ENCODE data around the gene RNF166. TPM values are rescaled to one million over a fixed set of nuclear protein-coding genes. Genes with fewer than 3 reads are reported as not detected.

Gene RNF166
- total RNA-seq, 1 donor from 2014 or later = 50.6 TPM

- H3K9me3 ChIP-seq = no peaks in the 10 kb centered on the region
- DNase-seq = no peak
- TF ChIP-seq CTCF (IDR thresholded peaks at IDR 0.05) = no peak
- H3K4me3 ChIP-seq = no peak overlapping the region
- H3K27ac ChIP-seq = no peak overlapping the region
- intact Hi-C loops (cut with DNase I) = no loop called here
- no peaks in the 10 kb centered on the region for H3K27me3 ChIP-seq
- no peaks in the 10 kb centered on the region for H3K36me3 ChIP-seq
- peaks cover 27% of the 10 kb centered on the region for H3K4me1 ChIP-seq
- no peak for ATAC-seq
Observed at GRCh38 chr16:88746506-88746905, 40.3 kb upstream of the RNF166 start.

- peaks cover 27% of the 10 kb centered on the region for H3K4me1 ChIP-seq
- H3K4me3 ChIP-seq = no peak overlapping the region
- peaks cover 10% of the 10 kb centered on the region for H3K36me3 ChIP-seq
- no peak for ATAC-seq
- H3K9me3 ChIP-seq = no peaks in the 10 kb centered on the region
- peak overlapping the region; percentile 30 for H3K27ac ChIP-seq
- DNase-seq = no peak
- intact Hi-C loops (cut with DNase I) = loop anchor here (5.0 kb wide), 1 partner anchor 42 kb away; the partner anchor contains the start of gene PIEZO1
- TF ChIP-seq CTCF (IDR thresholded peaks at IDR 0.05) = no peak
- H3K27me3 ChIP-seq = no peaks in the 10 kb centered on the region
Observed at GRCh38 chr16:88744577-88745521, 38.6 kb upstream of the RNF166 start.

GRCh38 chr16:88743693-88744576, 37.7 kb upstream of the RNF166 start:
- Histone ChIP-seq H3K9me3 (no peaks in the 10 kb centered on the region), H3K27me3 (no peaks in the 10 kb centered on the region), H3K36me3 (peaks cover 10% of the 10 kb centered on the region), H3K4me1 (peaks cover 27% of the 10 kb centered on the region), H3K4me3 (no peak overlapping the region), H3K27ac (peak overlapping the region; percentile 11)
- DNase-seq (peak; percentile 93), ATAC-seq (peak; percentile 87)
- peak; percentile 93 for TF ChIP-seq CTCF (IDR thresholded peaks at IDR 0.05)
- intact Hi-C loops (cut with DNase I) = loop anchor here (5.0 kb wide), 1 partner anchor 43 kb away; the partner anchor contains the start of gene PIEZO1

GRCh38 chr16:88742896-88743605, 36.8 kb upstream of the RNF166 start:
- no peaks in the 10 kb centered on the region for H3K27me3 ChIP-seq
- no peak for TF ChIP-seq CTCF (IDR thresholded peaks at IDR 0.05)
- intact Hi-C loops (cut with DNase I) = loop anchor here (5.0 kb wide), 1 partner anchor 44 kb away; the partner anchor contains the start of gene PIEZO1
- peaks cover 12% of the 10 kb centered on the region for H3K36me3 ChIP-seq
- H3K27ac ChIP-seq = no peak overlapping the region
- no peaks in the 10 kb centered on the region for H3K9me3 ChIP-seq
- DNase-seq (no peak), ATAC-seq (no peak)
- H3K4me1 ChIP-seq = peaks cover 27% of the 10 kb centered on the region
- no peak overlapping the region for H3K4me3 ChIP-seq

GRCh38 chr16:88741368-88741767, 35.2 kb upstream of the RNF166 start:
- H3K4me1 ChIP-seq = peaks cover 28% of the 10 kb centered on the region
- no peak overlapping the region for H3K27ac ChIP-seq
- TF ChIP-seq CTCF (IDR thresholded peaks at IDR 0.05) = no peak
- H3K36me3 ChIP-seq = peaks cover 18% of the 10 kb centered on the region
- no peak for DNase-seq
- no peaks in the 10 kb centered on the region for H3K9me3 ChIP-seq
- H3K27me3 ChIP-seq = no peaks in the 10 kb centered on the region
- no peak overlapping the region for H3K4me3 ChIP-seq
- ATAC-seq = no peak
- intact Hi-C loops (cut with DNase I) = loop anchor here (5.0 kb wide), 1 partner anchor 46 kb away; the partner anchor contains the start of gene PIEZO1
